Coronary artery (tissue), 2 donors: Measurements from ENCODE around the gene MACROD1.

Experiments
- DNase-seq: peaks from one replicate; pipeline ENCODE4 v3.0.0-alpha.2; 2017; ENCODE audit warnings: low spot score
- H3K27ac ChIP-seq, 2 donors: fragments of 200-600 bp; sonication (generic); one replicate each; pipeline ENCODE4 v1.5.1; 2016 to 2019
- H3K4me3 ChIP-seq: fragments of 200-600 bp; sonication (generic); 2 replicates; pipeline ENCODE4 v1.5.1; 2016; ENCODE audit warnings: mild to moderate bottlenecking, moderate library complexity
- TF ChIP-seq, protein P1 (sequence below): fragments of 200-600 bp; sonication (generic); IDR thresholded peaks from one replicate; pipeline ENCODE4 v1.5.1; 2019; ENCODE audit warnings: antibody characterized with exemption

MACROD1 gene

DNA sequence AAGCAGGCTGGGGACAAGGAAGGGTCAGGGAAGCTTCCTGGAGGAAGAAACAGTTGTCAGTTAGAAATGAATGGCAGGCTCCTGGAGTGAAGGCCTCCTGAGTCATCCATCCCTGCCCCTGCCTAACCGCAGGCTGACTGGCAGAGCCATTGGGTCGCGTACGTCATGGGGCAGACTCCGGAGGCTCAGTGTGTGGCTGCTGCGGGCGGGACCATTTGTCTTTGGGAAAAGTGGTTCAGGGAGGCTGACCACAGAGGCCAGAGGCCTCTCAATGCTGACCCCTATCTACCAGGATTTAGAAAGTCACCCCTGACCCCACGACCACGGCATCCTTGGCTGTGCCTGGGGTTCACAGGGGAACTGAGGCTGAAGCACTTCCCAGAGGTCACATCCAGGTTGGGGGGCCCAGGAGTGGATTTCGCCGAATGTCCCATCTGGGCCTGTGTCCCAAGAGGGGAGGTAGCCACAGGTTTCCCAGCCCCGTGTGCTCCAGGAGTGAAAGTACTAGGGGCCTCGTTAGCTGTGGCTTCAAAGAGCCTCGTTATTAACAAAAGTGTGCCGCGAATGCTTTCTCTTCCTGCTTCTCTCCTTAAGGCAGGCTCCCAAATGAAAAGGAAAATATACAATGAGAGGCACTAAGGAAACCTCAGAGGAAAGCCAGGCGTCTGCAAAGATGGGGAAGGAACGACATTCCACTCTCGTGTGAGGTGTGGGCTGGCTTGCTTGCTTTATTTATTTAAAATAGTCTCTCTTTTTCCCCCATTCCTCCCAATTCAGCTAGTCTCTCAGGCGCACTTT, 71.3 kb downstream of the MACROD1 start:
- no peak for DNase-seq

GRCh38 chr11:64093233-64094039, 72.5 kb downstream of the MACROD1 start:
- H3K4me3 ChIP-seq: no peak overlapping the region
- TF ChIP-seq, protein P1, sequence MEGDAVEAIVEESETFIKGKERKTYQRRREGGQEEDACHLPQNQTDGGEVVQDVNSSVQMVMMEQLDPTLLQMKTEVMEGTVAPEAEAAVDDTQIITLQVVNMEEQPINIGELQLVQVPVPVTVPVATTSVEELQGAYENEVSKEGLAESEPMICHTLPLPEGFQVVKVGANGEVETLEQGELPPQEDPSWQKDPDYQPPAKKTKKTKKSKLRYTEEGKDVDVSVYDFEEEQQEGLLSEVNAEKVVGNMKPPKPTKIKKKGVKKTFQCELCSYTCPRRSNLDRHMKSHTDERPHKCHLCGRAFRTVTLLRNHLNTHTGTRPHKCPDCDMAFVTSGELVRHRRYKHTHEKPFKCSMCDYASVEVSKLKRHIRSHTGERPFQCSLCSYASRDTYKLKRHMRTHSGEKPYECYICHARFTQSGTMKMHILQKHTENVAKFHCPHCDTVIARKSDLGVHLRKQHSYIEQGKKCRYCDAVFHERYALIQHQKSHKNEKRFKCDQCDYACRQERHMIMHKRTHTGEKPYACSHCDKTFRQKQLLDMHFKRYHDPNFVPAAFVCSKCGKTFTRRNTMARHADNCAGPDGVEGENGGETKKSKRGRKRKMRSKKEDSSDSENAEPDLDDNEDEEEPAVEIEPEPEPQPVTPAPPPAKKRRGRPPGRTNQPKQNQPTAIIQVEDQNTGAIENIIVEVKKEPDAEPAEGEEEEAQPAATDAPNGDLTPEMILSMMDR: no peak
- DNase-seq: no peak
- H3K27ac ChIP-seq: no peak overlapping the region

More for the DNA sequence above, 71.3 kb downstream of the MACROD1 start:
- TF ChIP-seq, protein P1: no peak
- Histone ChIP-seq H3K27ac (peak overlapping the region in 1 of 2 donors; percentile 22), H3K4me3 (no peak overlapping the region)

DNA sequence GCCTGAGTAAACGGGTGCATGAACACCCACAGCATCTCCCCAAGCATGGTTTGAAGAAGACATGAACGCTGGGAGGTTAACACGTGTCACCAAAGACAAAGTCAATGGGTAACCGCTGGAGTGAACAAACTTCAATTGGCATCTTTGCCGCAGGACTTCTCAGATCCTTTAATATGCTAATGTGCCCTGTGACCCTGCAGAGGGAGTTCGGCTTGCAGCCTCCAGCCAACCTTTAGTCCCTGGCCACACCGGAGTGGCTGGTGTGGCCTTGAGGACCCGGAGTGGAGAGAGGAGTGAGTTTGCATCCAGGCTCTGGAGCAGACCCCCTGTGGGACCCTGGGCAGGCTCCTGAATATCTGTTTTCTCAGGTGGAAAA, 73.2 kb downstream of the MACROD1 start:
- H3K4me3 ChIP-seq: no peak overlapping the region
- no peak for DNase-seq
- no peak overlapping the region for H3K27ac ChIP-seq
- TF ChIP-seq, protein P1: no peak

DNA sequence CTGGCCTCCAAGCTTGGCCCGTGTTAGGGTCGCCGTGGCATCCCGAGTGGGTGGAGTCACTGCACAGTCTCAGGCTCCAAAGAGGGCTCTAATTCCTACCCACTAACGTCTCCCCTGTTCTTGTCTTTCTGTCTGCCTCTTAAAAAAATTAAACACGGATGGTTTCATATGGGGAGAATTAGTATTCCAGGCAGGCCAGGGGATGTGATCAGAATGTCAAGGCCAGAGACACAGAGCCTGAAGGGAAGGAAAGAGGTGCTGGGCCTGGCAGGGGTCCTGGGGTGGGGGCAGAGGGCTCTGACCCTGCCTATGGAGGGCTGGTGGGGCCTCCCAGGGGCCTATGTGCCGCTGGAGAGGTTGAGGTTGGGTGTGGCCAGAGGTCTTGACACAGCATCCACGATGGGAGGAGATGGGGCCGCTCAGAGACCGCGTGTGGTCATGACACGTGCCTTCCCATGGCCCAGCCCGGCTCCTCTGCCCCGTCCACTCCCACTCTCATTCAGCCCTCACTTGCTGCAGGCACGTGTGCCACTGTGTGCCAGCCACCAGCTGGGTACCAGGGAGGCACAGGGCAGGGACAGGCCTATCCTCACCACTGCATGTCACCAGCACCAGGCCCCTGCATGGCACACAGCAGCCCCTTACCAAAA, 73.7 kb downstream of the MACROD1 start:
- no peak overlapping the region for H3K4me3 ChIP-seq
- H3K27ac ChIP-seq: no peak overlapping the region
- TF ChIP-seq, protein P1: no peak
- no peak for DNase-seq

GRCh38 chr11:64090806-64091516, 75.0 kb downstream of the MACROD1 start:
- TF ChIP-seq, protein P1: no peak
- DNase-seq: no peak
- Histone ChIP-seq H3K27ac (no peak overlapping the region), H3K4me3 (no peak overlapping the region)

DNA sequence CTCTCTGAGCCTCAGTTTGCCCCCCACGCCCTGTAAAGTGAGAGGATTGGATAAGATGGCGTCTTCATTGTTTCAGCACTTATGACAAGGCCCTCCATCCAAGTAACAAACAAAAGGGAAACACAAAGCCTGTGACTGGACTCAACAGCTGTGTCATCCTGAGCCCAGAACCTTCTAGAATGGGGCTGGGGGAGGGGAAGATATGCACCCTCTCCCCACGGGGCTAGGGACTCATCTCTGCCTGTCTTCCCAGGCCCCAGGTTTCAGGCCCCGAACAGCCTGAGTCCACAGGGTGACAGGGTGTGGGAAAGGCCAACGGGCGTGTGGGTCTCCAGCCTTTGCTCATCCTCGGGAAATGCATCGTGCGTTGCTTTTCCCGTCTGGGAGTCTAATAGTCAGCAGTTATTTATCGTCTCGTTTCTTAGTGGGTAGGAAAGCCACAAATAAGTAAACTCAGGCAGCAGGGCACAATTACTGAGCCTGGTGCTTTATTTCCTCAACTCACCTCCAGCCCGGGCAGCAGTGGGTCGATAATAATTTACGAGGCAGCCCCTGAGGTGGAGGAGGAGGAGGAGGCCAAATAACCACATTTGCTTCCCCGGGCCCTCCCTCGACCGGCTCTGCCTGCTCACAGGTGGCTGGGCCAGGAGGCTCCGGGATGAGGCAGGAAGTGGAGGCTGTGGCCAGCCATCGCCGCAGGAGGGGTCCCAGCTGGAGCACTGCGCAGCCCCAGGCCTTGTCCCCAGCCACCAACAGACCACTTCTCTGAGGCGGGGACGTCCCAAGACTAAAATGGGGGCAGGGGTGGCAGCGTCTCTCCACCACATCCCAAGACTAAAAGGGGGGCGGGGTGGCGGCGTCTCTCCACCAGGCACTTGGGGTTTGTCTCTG, 75.8 kb downstream of the MACROD1 start:
- H3K4me3 ChIP-seq: no peak overlapping the region
- no peak for DNase-seq
- TF ChIP-seq, protein P1: no peak
- peak overlapping the region in 1 of 2 donors; percentile 32 for H3K27ac ChIP-seq
